SH-SY5Y (cell line): ENCODE data around the gene CIC.

Experiments used
- GATA2 ChIP-seq: IDR thresholded peaks from 2 replicates; pipeline ENCODE4 v1.6.1; 2011; ENCODE audit warnings: mild to moderate bottlenecking, low read depth, low read length
- GATA3 ChIP-seq: IDR thresholded peaks from 2 replicates; pipeline ENCODE4 v1.6.1; 2011; ENCODE audit warnings: low read depth, mild to moderate bottlenecking, low read length, moderate library complexity

- TF ChIP-seq GATA3 = no peak
- no peak for TF ChIP-seq GATA2
These were observed 35.9 kb upstream of the CIC start for GRCh38 chr19:42233106-42233505.
